Caco-2 (cell line): ENCODE measurements around the gene CEP41. TPM values are rescaled to one million over a fixed set of nuclear protein-coding genes. Genes with fewer than 3 reads are reported as not detected.

Source experiments
- BruUV-seq: library from RNA; stranded (reverse); fragments of 400-500 nt; replicated peaks from 2 replicates; lab custom pipeline; 2021; lab: Mats Ljungman, UMichigan
- CTCF ChIA-PET: fragments of 300-600 bp; sonication (Branson Sonifier 250); formaldehyde crosslinking; loops from one replicate; lab custom pipeline; 2022; ENCODE audit warnings: antibody characterized with exemption; lab: Charles Lee
- POLR2A ChIA-PET: fragments of 300-600 bp; sonication (Branson Sonifier 250); formaldehyde crosslinking; loops from one replicate; lab custom pipeline; 2022; ENCODE audit warnings: antibody characterized with exemption; lab: Charles Lee
- DNase-seq, 2 experiments: peaks; one replicate each; pipeline versions ENCODE4 v3.0.0 to v3.0.0-alpha.2; 2020 to 2022
- H3K27me3 ChIP-seq: replicated peaks from 2 replicates; pipeline ENCODE4 v1.6.0; 2011; ENCODE audit warnings: low read length; ENCODE audit not compliant: control insufficient read depth, insufficient read depth
- H3K36me3 ChIP-seq: 2 replicates; pipeline ENCODE4 v1.5.1; 2011; ENCODE audit warnings: low read length; ENCODE audit not compliant: control insufficient read depth, insufficient read depth
- H3K4me1 ChIP-seq: fragments of 250-450 bp; sonication (Bioruptor Pico); 2 replicates; pipeline ENCODE4 v1.5.1; 2020; ENCODE audit warnings: mild to moderate bottlenecking
- H3K4me3 ChIP-seq: 2 replicates; pipeline ENCODE4 v1.5.1; 2011; ENCODE audit warnings: low read depth, mild to moderate bottlenecking, control low read depth, low read length
- H3K9me3 ChIP-seq: fragments of 250-450 bp; sonication (Bioruptor Pico); 2 replicates; pipeline ENCODE4 v1.5.1; 2020; ENCODE audit warnings: mild to moderate bottlenecking, moderate library complexity
- H3K27ac Mint-ChIP-seq: one replicate; pipeline ENCODE4 v1.8.0; 2022; ENCODE audit warnings: mixed read lengths; ENCODE audit not compliant: unreplicated experiment
- H3K27me3 Mint-ChIP-seq: one replicate; pipeline ENCODE4 v1.8.0; 2022; ENCODE audit warnings: mixed read lengths; ENCODE audit not compliant: insufficient read depth, unreplicated experiment
- H3K36me3 Mint-ChIP-seq: one replicate; pipeline ENCODE4 v1.8.0; 2022; ENCODE audit warnings: mild to moderate bottlenecking, mixed read lengths; ENCODE audit not compliant: insufficient read depth, unreplicated experiment
- H3K4me1 Mint-ChIP-seq: one replicate; pipeline ENCODE4 v1.8.0; 2022; ENCODE audit warnings: low read depth, mixed read lengths; ENCODE audit not compliant: unreplicated experiment
- H3K4me3 Mint-ChIP-seq: one replicate; pipeline ENCODE4 v1.8.0; 2022; ENCODE audit warnings: mild to moderate bottlenecking, moderate library complexity, mixed read lengths; ENCODE audit not compliant: unreplicated experiment
- H3K9me3 Mint-ChIP-seq: one replicate; pipeline ENCODE4 v1.8.0; 2022; ENCODE audit warnings: mixed read lengths; ENCODE audit not compliant: unreplicated experiment
- CTCF ChIP-seq, 2 experiments: fragments of 200-600 bp in 1 of 2; IDR thresholded peaks; 1 replicate in 1 of 2; 2 replicates in 1 of 2; pipeline versions ENCODE4 v1.5.1 to v1.8.0; 2011 to 2022; ENCODE audit warnings: antibody characterized with exemption in 1 of 2, control low read depth in 1 of 2, inconsistent platforms in 1 of 2, low read depth in 1 of 2, low read length in 1 of 2, mild to moderate bottlenecking in 1 of 2, moderate library complexity in 1 of 2; ENCODE audit not compliant: insufficient read depth in 1 of 2, severe bottlenecking in 1 of 2, unreplicated experiment in 1 of 2
- intact Hi-C: fragments of 100-400 bp; cut with micrococcal nuclease; formaldehyde crosslinking; loops from one replicate; pipeline ENCODE4 v1.10.0; 2022; ENCODE audit not compliant: unreplicated experiment
- total RNA-seq: library from RNA; stranded (reverse); gene quantifications from 2 replicates; pipeline ENCODE4 v1.2.3, GENCODE V29; 2022

Gene CEP41
- total RNA-seq, 1 experiment from 2014 or later = 14.9 TPM

GRCh38 chr7:130395421-130395820, 45.4 kb downstream of the CEP41 start:
- Histone ChIP-seq H3K27me3 (no peaks in the 10 kb centered on the region), H3K4me1 (peaks cover 15% of the 10 kb centered on the region), H3K4me3 (no peak overlapping the region), H3K36me3 (no peaks in the 10 kb centered on the region), H3K9me3 (no peaks in the 10 kb centered on the region)
- ChIA-PET POLR2A (no interaction called here), CTCF (no interaction called here)
- intact Hi-C loops = no loop called here
- Mint-ChIP-seq H3K36me3 (no peaks in the 10 kb centered on the region), H3K9me3 (no peaks in the 10 kb centered on the region), H3K4me3 (no peak overlapping the region), H3K4me1 (peaks cover 23% of the 10 kb centered on the region), H3K27me3 (no peaks in the 10 kb centered on the region), H3K27ac (no peak overlapping the region)
- BruUV-seq = no TSS peak
- TF ChIP-seq CTCF (IDR thresholded peaks at IDR 0.05; ENCODE audit: insufficient read depth in 1 of 2, low read depth in 1 of 2, low read length in 1 of 2, severe bottlenecking in 1 of 2, unreplicated experiment in 1 of 2) = no peak
- no peak for DNase-seq

GRCh38 chr7:130394421-130395195, 46.2 kb downstream of the CEP41 start:
- Mint-ChIP-seq H3K27ac (no peak overlapping the region), H3K4me1 (peaks cover 23% of the 10 kb centered on the region), H3K27me3 (no peaks in the 10 kb centered on the region), H3K4me3 (no peak overlapping the region), H3K36me3 (no peaks in the 10 kb centered on the region), H3K9me3 (no peaks in the 10 kb centered on the region)
- no peaks in the 10 kb centered on the region for H3K27me3 ChIP-seq
- H3K4me3 ChIP-seq = no peak overlapping the region
- no TSS peak for BruUV-seq
- no peak for DNase-seq
- H3K4me1 ChIP-seq = peaks cover 15% of the 10 kb centered on the region
- TF ChIP-seq CTCF (IDR thresholded peaks at IDR 0.05; ENCODE audit: insufficient read depth in 1 of 2, low read depth in 1 of 2, low read length in 1 of 2, severe bottlenecking in 1 of 2, unreplicated experiment in 1 of 2) = no peak
- CTCF ChIA-PET = no interaction called here
- H3K9me3 ChIP-seq = no peaks in the 10 kb centered on the region
- H3K36me3 ChIP-seq = no peaks in the 10 kb centered on the region
- POLR2A ChIA-PET = no interaction called here
- intact Hi-C loops = no loop called here

- intact Hi-C loops = no loop called here
- no peak for DNase-seq
- Mint-ChIP-seq H3K36me3 (no peaks in the 10 kb centered on the region), H3K27ac (peak overlapping the region; percentile 43), H3K4me1 (peaks cover 23% of the 10 kb centered on the region), H3K4me3 (peak overlapping the region; percentile 32), H3K27me3 (no peaks in the 10 kb centered on the region), H3K9me3 (no peaks in the 10 kb centered on the region)
- CTCF ChIA-PET = no interaction called here
- H3K4me1 ChIP-seq = peaks cover 15% of the 10 kb centered on the region
- H3K27me3 ChIP-seq = no peaks in the 10 kb centered on the region
- no TSS peak for BruUV-seq
- H3K9me3 ChIP-seq = no peaks in the 10 kb centered on the region
- no peak for TF ChIP-seq CTCF (IDR thresholded peaks at IDR 0.05; ENCODE audit: insufficient read depth in 1 of 2, low read depth in 1 of 2, low read length in 1 of 2, severe bottlenecking in 1 of 2, unreplicated experiment in 1 of 2)
- POLR2A ChIA-PET = no interaction called here
- no peaks in the 10 kb centered on the region for H3K36me3 ChIP-seq
- H3K4me3 ChIP-seq = no peak overlapping the region
Observed at GRCh38 chr7:130393841-130394411, 46.9 kb downstream of the CEP41 start.
